Panc1 (cell line): ENCODE measurements around the gene PKP1. TPM values are rescaled to one million over a fixed set of nuclear protein-coding genes. Genes with fewer than 3 reads are reported as not detected.

Experiments
- ATAC-seq: fragments of 200-7000 bp; cut with Tn5 transposase; 2 replicates; pipeline ENCODE4 v1.9.1; 2020; ENCODE audit warnings: mild to moderate bottlenecking, moderate library complexity
- BruUV-seq: library from RNA; stranded (reverse); fragments of 400-500 nt; replicated peaks from 2 replicates; lab custom pipeline; 2021; lab: Mats Ljungman, UMichigan
- CTCF ChIA-PET: fragments of 300-600 bp; sonication (Branson Sonifier 250); formaldehyde crosslinking; loops from one replicate; lab custom pipeline; 2022; ENCODE audit warnings: antibody characterized with exemption; lab: Charles Lee
- POLR2A ChIA-PET: fragments of 300-600 bp; sonication (Branson Sonifier 250); formaldehyde crosslinking; loops from one replicate; lab custom pipeline; 2022; ENCODE audit warnings: antibody characterized with exemption; lab: Charles Lee
- DNase-seq: peaks from one replicate; pipeline ENCODE4 v3.0.0-alpha.2; 2010; ENCODE audit warnings: low read depth, low spot score
- H3K27ac ChIP-seq: 2 replicates; pipeline ENCODE4 v1.5.1; 2011; ENCODE audit warnings: mild to moderate bottlenecking, low read length, inconsistent platforms
- H3K27me3 ChIP-seq: fragments of 200-500 bp; sonication (Bioruptor generic); 2 replicates; pipeline ENCODE4 v1.6.0; 2014; ENCODE audit warnings: low read length, inconsistent platforms; ENCODE audit not compliant: control insufficient read depth, insufficient read depth
- H3K36me3 ChIP-seq: fragments of 200-500 bp; sonication (Bioruptor generic); 2 replicates; pipeline ENCODE4 v1.5.1; 2014; ENCODE audit warnings: inconsistent platforms, mild to moderate bottlenecking, low read length, moderate library complexity; ENCODE audit not compliant: control insufficient read depth, insufficient read depth
- H3K4me1 ChIP-seq: 2 replicates; pipeline ENCODE4 v1.5.1; 2011; ENCODE audit warnings: inconsistent platforms, mild to moderate bottlenecking, low read length, moderate library complexity; ENCODE audit not compliant: control insufficient read depth, insufficient read depth
- H3K4me3 ChIP-seq, 2 experiments: 2 replicates each; pipeline ENCODE4 v1.5.1; 2011 to 2012; ENCODE audit warnings: low read depth in 2 of 2, low read length in 2 of 2, mild to moderate bottlenecking in 2 of 2, inconsistent platforms in 1 of 2, moderate library complexity in 1 of 2
- H3K9me3 ChIP-seq: fragments of 200-500 bp; sonication (Bioruptor generic); 2 replicates; pipeline ENCODE4 v1.5.1; 2014; ENCODE audit warnings: low read depth, mild to moderate bottlenecking, inconsistent platforms, low read length, moderate library complexity; ENCODE audit not compliant: control insufficient read depth, insufficient read depth
- CTCF ChIP-seq: fragments of 450-650 bp; IDR thresholded peaks from 2 replicates; pipeline ENCODE4 v1.5.1; 2017; ENCODE audit warnings: mild to moderate bottlenecking
- POLR2AphosphoS5 ChIP-seq: IDR thresholded peaks from 2 replicates; pipeline ENCODE4 v1.6.1; 2012; ENCODE audit warnings: mild to moderate bottlenecking, low read depth, low read length, moderate library complexity
- REST ChIP-seq, 2 experiments: IDR thresholded peaks; 2 replicates each; pipeline ENCODE4 v1.6.1; 2011 to 2012; ENCODE audit warnings: low read depth in 2 of 2, control low read depth in 1 of 2, low read length in 1 of 2, mild to moderate bottlenecking in 1 of 2, moderate library complexity in 1 of 2; ENCODE audit not compliant: insufficient read depth in 1 of 2
- SIN3A ChIP-seq: IDR thresholded peaks from 2 replicates; pipeline ENCODE4 v1.6.1; 2012; ENCODE audit warnings: low read depth, mild to moderate bottlenecking, low read length, moderate library complexity, borderline replicate concordance; ENCODE audit not compliant: insufficient read depth
- TCF7L2 ChIP-seq: IDR thresholded peaks from 2 replicates; pipeline ENCODE4 v1.6.1; 2011; ENCODE audit warnings: mild to moderate bottlenecking, low read depth, low read length, inconsistent platforms
- in situ Hi-C: cut with HindIII; loops from 2 replicates; pipeline ENCODE4 v1.10.0; 2016; ENCODE audit warnings: low sequenced_read_pairs, low pct_unique_long_range_greater_than_20kb
- intact Hi-C: fragments of 100-400 bp; cut with micrococcal nuclease; formaldehyde crosslinking; loops from one replicate; pipeline ENCODE4 v1.10.0; 2022; ENCODE audit not compliant: unreplicated experiment
- total RNA-seq: library from RNA; stranded (reverse); gene quantifications from one replicate; pipeline ENCODE4 v1.2.1, GENCODE V29; 2021; ENCODE audit not compliant: unreplicated experiment

PKP1 gene
- total RNA-seq, 1 experiment from 2014 or later, result 0.44 TPM

GRCh38 chr1:201359031-201359872, 75.9 kb downstream of the PKP1 start:
- CTCF ChIA-PET, result interaction anchor here (1.5 kb wide), 1 partner anchor 13 kb away, joined by 8 read pairs; no protein-coding TSS in a partner anchor
- H3K36me3 ChIP-seq, result no peaks in the 10 kb centered on the region
- ATAC-seq (no peak), DNase-seq (no peak)
- TF ChIP-seq POLR2AphosphoS5, result no peak
- no peak for TF ChIP-seq TCF7L2
- no peak for TF ChIP-seq REST (IDR thresholded peaks at IDR 0.05; ENCODE audit: insufficient read depth in 1 of 2, low read depth in 2 of 2, low read length in 1 of 2)
- no peak for TF ChIP-seq SIN3A
- TF ChIP-seq CTCF, result no peak
- no TSS peak for BruUV-seq
- H3K27me3 ChIP-seq, result no peaks in the 10 kb centered on the region; the same call in 1 of the 2 replicates
- H3K9me3 ChIP-seq, result no peaks in the 10 kb centered on the region
- H3K4me1 ChIP-seq, result no peaks in the 10 kb centered on the region
- no peak overlapping the region for H3K4me3 ChIP-seq
- intact Hi-C loops (no loop called here), in situ Hi-C loops (no loop called here)
- POLR2A ChIA-PET, result no interaction called here
- H3K27ac ChIP-seq, result no peak overlapping the region

- no peak for ATAC-seq
- no peaks in the 10 kb centered on the region for H3K9me3 ChIP-seq
- no peak overlapping the region for H3K4me3 ChIP-seq
- no TSS peak for BruUV-seq
- TF ChIP-seq SIN3A (no peak), CTCF (no peak), TCF7L2 (no peak), POLR2AphosphoS5 (no peak), REST (IDR thresholded peaks at IDR 0.05; ENCODE audit: insufficient read depth in 1 of 2, low read depth in 2 of 2, low read length in 1 of 2) (no peak)
- H3K4me1 ChIP-seq, result no peaks in the 10 kb centered on the region
- H3K27me3 ChIP-seq, result no peaks in the 10 kb centered on the region; the same call in 1 of the 2 replicates
- no peak overlapping the region for H3K27ac ChIP-seq
- CTCF ChIA-PET, result interaction anchor here (1.5 kb wide), 1 partner anchor 13 kb away, joined by 8 read pairs; no protein-coding TSS in a partner anchor
- intact Hi-C loops (loop anchor here (2.0 kb wide), 1 partner anchor 105 kb away; no protein-coding TSS in a partner anchor), in situ Hi-C loops (no loop called here)
- POLR2A ChIA-PET, result no interaction called here
- no peaks in the 10 kb centered on the region for H3K36me3 ChIP-seq
- no peak for DNase-seq
Observed at GRCh38 chr1:201359873-201360210, 76.5 kb downstream of the PKP1 start.
